ENCODE measurements around the gene ANO6.

Gene ANO6

DNA sequence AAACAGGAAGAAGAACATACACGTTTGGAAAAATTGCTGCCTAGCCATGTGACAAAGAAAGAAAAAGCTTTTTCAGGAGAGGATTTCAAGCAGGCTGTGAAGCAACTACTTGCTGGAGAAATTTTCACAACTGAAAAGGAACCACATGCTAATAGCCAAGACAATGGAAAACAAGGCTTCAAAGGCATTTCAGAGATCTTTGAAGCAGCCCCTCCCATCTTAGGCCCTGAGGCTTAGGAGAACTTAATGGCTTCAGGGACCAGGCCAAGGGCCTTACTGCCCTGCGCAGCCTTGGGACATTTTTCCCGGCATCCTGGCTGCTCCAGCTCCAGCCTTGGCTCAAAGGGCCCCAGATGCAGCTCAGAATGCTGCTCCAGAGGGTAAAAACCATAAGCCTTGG is 257.7 kb downstream of the ANO6 start:
- no peak for DNase-seq

DNA sequence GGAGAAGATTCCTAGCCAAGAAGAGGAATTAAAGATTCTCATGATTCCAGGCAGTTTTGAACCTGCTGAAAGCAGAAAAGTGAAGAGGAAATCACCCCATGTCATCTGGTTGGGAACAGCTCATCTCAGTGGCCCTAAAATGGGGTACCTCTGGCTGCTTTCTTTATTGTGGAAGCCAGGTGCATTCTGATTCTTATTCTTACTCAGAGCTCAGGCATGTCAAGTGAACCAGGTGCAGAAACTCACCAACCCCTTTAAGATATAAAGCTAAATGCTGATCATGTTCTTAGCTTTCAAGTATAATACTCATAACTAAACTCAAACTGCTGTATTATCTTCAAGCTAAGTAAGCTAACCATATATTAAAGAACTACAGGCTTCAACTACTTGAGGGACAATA is 259.7 kb downstream of the ANO6 start:
- DNase-seq, result no peak

DNA sequence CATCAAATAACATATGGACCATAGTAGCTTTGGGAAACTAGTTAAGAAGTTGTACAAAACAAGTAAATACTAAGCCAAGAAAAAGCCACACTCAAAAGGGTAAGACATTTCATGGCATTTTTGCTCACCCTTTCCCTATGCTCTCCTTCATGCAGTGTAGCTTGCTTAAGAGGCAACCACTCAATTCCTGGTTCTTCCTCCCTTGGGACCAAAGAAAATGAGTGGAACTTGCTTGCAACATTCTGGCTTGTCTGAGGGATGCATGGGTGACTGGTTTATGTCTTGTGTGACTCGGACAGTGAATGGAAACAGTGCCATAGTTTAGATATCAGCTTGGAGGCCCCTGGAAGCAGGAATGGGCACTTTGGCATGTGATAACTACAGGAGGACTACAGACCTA is 261.6 kb downstream of the ANO6 start:
- no peak for DNase-seq

DNA sequence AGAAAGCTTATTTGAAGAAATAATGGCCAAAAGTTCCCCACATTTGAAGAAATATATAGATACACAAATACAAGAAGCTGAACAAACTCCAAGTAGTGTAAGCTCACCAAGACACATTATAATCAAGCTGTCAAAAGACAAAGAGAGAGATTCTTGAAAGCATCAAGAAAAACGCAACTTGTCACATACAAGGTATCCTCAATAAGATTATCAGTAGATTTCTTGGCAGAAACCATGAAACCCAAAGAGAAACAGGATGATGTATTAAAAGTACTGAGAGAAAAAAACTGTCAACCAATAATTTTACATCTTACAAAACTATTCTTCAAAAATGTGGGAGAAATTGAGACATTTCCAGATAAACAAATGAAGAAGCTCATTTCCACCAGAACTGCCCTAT is 263.0 kb downstream of the ANO6 start:
- DNase-seq, result no peak

GRCh38 chr12:45481746-45482145 is 265.9 kb downstream of the ANO6 start:
- DNase-seq, result no peak

DNA sequence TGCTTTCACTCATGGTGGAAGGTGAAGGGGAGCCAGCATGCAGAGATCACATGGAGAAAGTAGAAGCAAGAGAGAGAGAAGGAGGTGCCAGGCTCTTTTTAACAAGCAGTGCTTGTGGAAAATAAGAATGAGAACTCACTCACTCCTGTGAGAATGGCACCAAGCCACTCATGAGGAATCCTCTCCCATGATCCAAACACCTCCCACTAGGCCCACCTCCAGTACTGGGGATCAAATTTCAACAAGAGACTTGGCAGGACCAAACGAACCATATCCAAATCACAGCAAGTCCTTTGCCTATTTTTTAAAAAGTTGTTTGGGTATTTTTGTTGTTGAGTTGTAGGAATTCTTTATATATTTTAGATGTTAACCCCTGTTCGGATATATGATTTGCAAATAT is 267.7 kb downstream of the ANO6 start:
- no peak for DNase-seq

All from NCI-H187 (cell line).